CD14-positive monocyte (primary cell): Measurements from ENCODE around the gene TXLNB. TPM values are rescaled to one million over a fixed set of nuclear protein-coding genes. Genes with fewer than 3 reads are reported as not detected.
"Not testable (repeated sequence)": the region's sequence is repeated elsewhere in the genome, so short reads cannot be mapped to it uniquely, and the experiment has no call there.

Source experiments
- DNase-seq, 3 donors: peaks; one replicate each; pipeline ENCODE4 v3.0.0-alpha.2; 2011 to 2022
- H2AFZ ChIP-seq: 2 replicates; pipeline ENCODE4 v1.6.0; 2012; ENCODE audit warnings: mild to moderate bottlenecking, low read depth, low read length, inconsistent platforms; ENCODE audit not compliant: insufficient read depth, poor library complexity, severe bottlenecking
- H3K27ac ChIP-seq, 2 donors: 1 replicate in 1 of 2; 2 replicates in 1 of 2; pipeline ENCODE4 v1.5.1; 2012 to 2013; ENCODE audit warnings: low read length in 2 of 2, control low read depth in 1 of 2, inconsistent platforms in 1 of 2, low read depth in 1 of 2, mild to moderate bottlenecking in 1 of 2
- H3K27me3 ChIP-seq, 2 donors: one replicate each; pipeline versions ENCODE4 v1.6.0 to v1.6.1; 2011 to 2013; ENCODE audit warnings: low read length in 2 of 2; ENCODE audit not compliant: control insufficient read depth in 2 of 2, insufficient read depth in 2 of 2
- H3K36me3 ChIP-seq, 2 donors: replicated peaks in 1 of 2; 1 replicate in 1 of 2; 2 replicates in 1 of 2; pipeline versions ENCODE4 v1.5.1 to v1.6.1; 2012 to 2013; ENCODE audit warnings: low read length in 2 of 2, control low read depth in 1 of 2, inconsistent platforms in 1 of 2, mild to moderate bottlenecking in 1 of 2; ENCODE audit not compliant: insufficient read depth in 2 of 2, control insufficient read depth in 1 of 2
- H3K4me1 ChIP-seq, 2 donors: 1 replicate in 1 of 2; 2 replicates in 1 of 2; pipeline versions ENCODE4 v1.5.1 to v1.6.1; 2012 to 2013; ENCODE audit warnings: low read length in 2 of 2, control low read depth in 1 of 2, inconsistent platforms in 1 of 2, mild to moderate bottlenecking in 1 of 2, moderate library complexity in 1 of 2; ENCODE audit not compliant: insufficient read depth in 2 of 2, control insufficient read depth in 1 of 2
- H3K4me2 ChIP-seq: replicated peaks from 2 replicates; pipeline ENCODE3; 2012; ENCODE audit warnings: low read length, moderate library complexity, mild to moderate bottlenecking; ENCODE audit not compliant: poor library complexity, severe bottlenecking; ENCODE audit errors: extremely low read depth
- H3K4me3 ChIP-seq, 3 experiments: fragments of 200-600 bp in 1 of 3; sonication (generic) in 1 of 3; replicated peaks in 1 of 3; 1 replicate in 2 of 3; 2 replicates in 1 of 3; pipeline ENCODE4 v1.5.1; 2011 to 2013; ENCODE audit warnings: low read length in 3 of 3, mild to moderate bottlenecking in 3 of 3, control low read depth in 2 of 3, low read depth in 2 of 3, inconsistent platforms in 1 of 3, moderate library complexity in 1 of 3
- H3K79me2 ChIP-seq: 2 replicates; pipeline ENCODE4 v1.6.0; 2012; ENCODE audit warnings: mild to moderate bottlenecking, control low read depth, inconsistent platforms, low read length, moderate library complexity; ENCODE audit not compliant: insufficient read depth
- H3K9ac ChIP-seq: 2 replicates; pipeline ENCODE4 v1.6.0; 2017; ENCODE audit warnings: low read length, mild to moderate bottlenecking; ENCODE audit not compliant: insufficient read depth, poor library complexity, severe bottlenecking
- H3K9me3 ChIP-seq, 2 donors: replicated peaks in 1 of 2; 1 replicate in 1 of 2; 2 replicates in 1 of 2; pipeline versions ENCODE4 v1.5.1 to v1.6.1; 2012 to 2013; ENCODE audit warnings: low read length in 2 of 2, control low read depth in 1 of 2; ENCODE audit not compliant: control insufficient read depth in 1 of 2, insufficient read depth in 1 of 2
- H4K20me1 ChIP-seq: 2 replicates; pipeline ENCODE4 v1.6.0; 2012; ENCODE audit warnings: mild to moderate bottlenecking, low read length, control low read depth, moderate library complexity; ENCODE audit not compliant: insufficient read depth
- H3K27ac Mint-ChIP-seq, 7 donors: one replicate each; pipeline ENCODE4 v1.8.0; 2020; ENCODE audit warnings: mild to moderate bottlenecking in 7 of 7, mixed read lengths in 7 of 7, moderate library complexity in 6 of 7, inconsistent platforms in 2 of 7
- H3K27me3 Mint-ChIP-seq, 3 donors: one replicate each; pipeline ENCODE4 v1.8.0; 2021 to 2022; ENCODE audit warnings: low read depth in 3 of 3, mild to moderate bottlenecking in 3 of 3, mixed read lengths in 3 of 3, moderate library complexity in 3 of 3, inconsistent platforms in 1 of 3
- H3K36me3 Mint-ChIP-seq, 2 donors: one replicate each; pipeline ENCODE4 v1.8.0; 2020; ENCODE audit warnings: mixed read lengths in 2 of 2, inconsistent platforms in 1 of 2, mild to moderate bottlenecking in 1 of 2
- H3K4me1 Mint-ChIP-seq: one replicate; pipeline ENCODE4 v1.8.0; 2020; ENCODE audit warnings: mild to moderate bottlenecking, mixed read lengths
- H3K4me3 Mint-ChIP-seq, 2 donors: one replicate each; pipeline ENCODE4 v1.8.0; 2020; ENCODE audit warnings: mild to moderate bottlenecking in 2 of 2, mixed read lengths in 2 of 2, moderate library complexity in 1 of 2
- H3K9me3 Mint-ChIP-seq, 7 donors: one replicate each; pipeline ENCODE4 v1.8.0; 2020 to 2022; ENCODE audit warnings: mixed read lengths in 7 of 7, mild to moderate bottlenecking in 6 of 7, moderate library complexity in 6 of 7, inconsistent platforms in 2 of 7
- WGBS: methylation state at CpG from one replicate; pipeline ENCODE4 v1.1.5; 2013; ENCODE audit warnings: missing lambda C conversion rate; ENCODE audit not compliant: insufficient coverage; 5-methylcytosine and 5-hydroxymethylcytosine counted together
- intact Hi-C, 2 donors: fragments of 100-400 bp; cut with micrococcal nuclease; formaldehyde crosslinking; loops; one replicate each; pipeline versions ENCODE4 v1.15.0 to v1.15.1; 2023
- polyA plus RNA-seq, 3 donors: library from polyadenylated mRNA; depleted of rRNA in 1 of 3; unstranded in 2 of 3; stranded (reverse) in 1 of 3; fragments of 300-500 nt in 2 of 3; fragments of >200 nt in 1 of 3; fragmentation: Illumina TruSeq in 2 of 3; gene quantifications; 1 replicate in 2 of 3; 2 replicates in 1 of 3; pipeline ENCODE4 v1.2.3, GENCODE V29; 2012 to 2021
- TF ChIP-seq, protein P1 (sequence below): fragments of 200-600 bp; IDR thresholded peaks from one replicate; pipeline ENCODE4 v1.8.0; 2022; ENCODE audit warnings: antibody characterized with exemption, mild to moderate bottlenecking

Gene TXLNB
- polyA plus RNA-seq, 3 donors, result 0.04 to 0.25 (median 0.14) TPM

DNA sequence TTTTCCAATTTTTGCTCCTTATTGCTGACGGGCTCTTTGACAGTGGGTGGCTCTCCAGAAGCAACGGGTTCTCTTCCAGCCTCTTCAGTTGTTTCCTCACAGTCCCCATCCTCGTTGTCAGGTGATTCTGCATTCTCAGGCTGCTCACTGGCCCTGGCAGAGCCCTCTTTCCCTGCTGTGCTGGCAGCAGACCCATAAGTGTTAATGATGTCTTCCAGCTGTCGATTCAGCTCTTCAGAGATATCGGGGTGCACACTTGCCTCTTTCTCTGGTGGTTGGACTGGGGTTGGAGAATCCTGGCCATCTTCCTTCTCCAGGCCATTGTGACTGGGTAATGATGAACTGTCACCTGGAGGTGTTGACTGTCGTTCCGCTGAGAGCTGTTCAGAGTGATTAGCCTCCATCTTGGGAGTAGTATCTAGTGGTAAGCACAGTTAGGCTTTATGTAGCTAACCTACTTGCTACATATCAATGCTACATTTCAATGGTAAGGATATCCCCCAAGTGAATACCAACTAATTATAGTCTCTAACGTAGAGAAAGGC, 3.2 kb downstream of the TXLNB start:
- H3K9ac ChIP-seq, result no peak overlapping the region
- peaks cover 31% of the 10 kb centered on the region for H3K4me1 Mint-ChIP-seq
- TF ChIP-seq, protein P1, sequence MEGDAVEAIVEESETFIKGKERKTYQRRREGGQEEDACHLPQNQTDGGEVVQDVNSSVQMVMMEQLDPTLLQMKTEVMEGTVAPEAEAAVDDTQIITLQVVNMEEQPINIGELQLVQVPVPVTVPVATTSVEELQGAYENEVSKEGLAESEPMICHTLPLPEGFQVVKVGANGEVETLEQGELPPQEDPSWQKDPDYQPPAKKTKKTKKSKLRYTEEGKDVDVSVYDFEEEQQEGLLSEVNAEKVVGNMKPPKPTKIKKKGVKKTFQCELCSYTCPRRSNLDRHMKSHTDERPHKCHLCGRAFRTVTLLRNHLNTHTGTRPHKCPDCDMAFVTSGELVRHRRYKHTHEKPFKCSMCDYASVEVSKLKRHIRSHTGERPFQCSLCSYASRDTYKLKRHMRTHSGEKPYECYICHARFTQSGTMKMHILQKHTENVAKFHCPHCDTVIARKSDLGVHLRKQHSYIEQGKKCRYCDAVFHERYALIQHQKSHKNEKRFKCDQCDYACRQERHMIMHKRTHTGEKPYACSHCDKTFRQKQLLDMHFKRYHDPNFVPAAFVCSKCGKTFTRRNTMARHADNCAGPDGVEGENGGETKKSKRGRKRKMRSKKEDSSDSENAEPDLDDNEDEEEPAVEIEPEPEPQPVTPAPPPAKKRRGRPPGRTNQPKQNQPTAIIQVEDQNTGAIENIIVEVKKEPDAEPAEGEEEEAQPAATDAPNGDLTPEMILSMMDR, result no peak
- no peaks in the 10 kb centered on the region for H4K20me1 ChIP-seq
- no peaks in the 10 kb centered on the region for H3K36me3 ChIP-seq
- no peak overlapping the region for H3K4me3 Mint-ChIP-seq
- H3K79me2 ChIP-seq, result no peaks in the 10 kb centered on the region
- no peak for DNase-seq
- H3K27me3 Mint-ChIP-seq, result peaks cover 0 to 1% (median 0%) of the 10 kb centered on the region in 3 donors
- H3K4me2 ChIP-seq, result no peak overlapping the region
- H3K27me3 ChIP-seq, result no peaks in the 10 kb centered on the region
- no peaks in the 10 kb centered on the region for H3K36me3 Mint-ChIP-seq
- H2AFZ ChIP-seq, result no peak overlapping the region
- intact Hi-C loops, result no loop called here
- no peaks in the 10 kb centered on the region for H3K9me3 ChIP-seq
- WGBS, result 92% methylated on average over 5 of the region's 8 CpGs
- H3K4me3 ChIP-seq, result no peak overlapping the region
- H3K27ac ChIP-seq, result no peak overlapping the region
- H3K4me1 ChIP-seq, result peaks cover 30 to 33% of the 10 kb centered on the region in 2 donors
- peaks cover 0 to 1% (median 0%) of the 10 kb centered on the region in 7 donors for H3K9me3 Mint-ChIP-seq
- no peak overlapping the region for H3K27ac Mint-ChIP-seq

GRCh38 chr6:139287868-139288267, 3.9 kb downstream of the TXLNB start:
- Mint-ChIP-seq H3K36me3 (no peaks in the 10 kb centered on the region), H3K4me1 (peaks cover 31% of the 10 kb centered on the region), H3K9me3 (peaks cover 0 to 1% (median 0%) of the 10 kb centered on the region in 7 donors), H3K27me3 (peaks cover 0 to 1% (median 0%) of the 10 kb centered on the region in 3 donors), H3K27ac (no peak overlapping the region), H3K4me3 (no peak overlapping the region)
- Histone ChIP-seq H2AFZ (no peak overlapping the region), H3K4me3 (no peak overlapping the region), H3K79me2 (no peaks in the 10 kb centered on the region), H3K27me3 (no peaks in the 10 kb centered on the region), H3K9ac (no peak overlapping the region), H3K4me2 (no peak overlapping the region), H3K9me3 (no peaks in the 10 kb centered on the region), H3K36me3 (no peaks in the 10 kb centered on the region), H4K20me1 (no peaks in the 10 kb centered on the region), H3K4me1 (peaks cover 30 to 32% of the 10 kb centered on the region in 2 donors), H3K27ac (no peak overlapping the region)
- intact Hi-C loops, result no loop called here
- no peak for DNase-seq
- WGBS, result 97% methylated on average over 2 of the region's 2 CpGs
- TF ChIP-seq, protein P1, result no peak

- H3K9ac ChIP-seq, DNase-seq, H3K4me3 ChIP-seq, H3K4me2 ChIP-seq, intact Hi-C loops, H3K27me3 Mint-ChIP-seq, H3K36me3 Mint-ChIP-seq, H3K27me3 ChIP-seq, H3K27ac Mint-ChIP-seq, H2AFZ ChIP-seq, H3K9me3 Mint-ChIP-seq, H3K36me3 ChIP-seq, H3K27ac ChIP-seq, H3K9me3 ChIP-seq, H4K20me1 ChIP-seq, H3K4me3 Mint-ChIP-seq, H3K79me2 ChIP-seq: not testable (repeated sequence)
- H3K4me1 Mint-ChIP-seq, result peaks cover 16% of the 10 kb centered on the region
- peaks cover 16 to 18% of the 10 kb centered on the region in 2 donors for H3K4me1 ChIP-seq
- 98% methylated on average over 5 of the region's 10 CpGs for WGBS
Observed at GRCh38 chr6:139286438-139286837, 5.4 kb downstream of the TXLNB start.
